Measurements from ENCODE around the gene CD8B.
"Not testable (repeated sequence)": the region's sequence is repeated elsewhere in the genome, so short reads cannot be mapped to it uniquely, and the experiment has no call there.

Gene CD8B

DNA sequence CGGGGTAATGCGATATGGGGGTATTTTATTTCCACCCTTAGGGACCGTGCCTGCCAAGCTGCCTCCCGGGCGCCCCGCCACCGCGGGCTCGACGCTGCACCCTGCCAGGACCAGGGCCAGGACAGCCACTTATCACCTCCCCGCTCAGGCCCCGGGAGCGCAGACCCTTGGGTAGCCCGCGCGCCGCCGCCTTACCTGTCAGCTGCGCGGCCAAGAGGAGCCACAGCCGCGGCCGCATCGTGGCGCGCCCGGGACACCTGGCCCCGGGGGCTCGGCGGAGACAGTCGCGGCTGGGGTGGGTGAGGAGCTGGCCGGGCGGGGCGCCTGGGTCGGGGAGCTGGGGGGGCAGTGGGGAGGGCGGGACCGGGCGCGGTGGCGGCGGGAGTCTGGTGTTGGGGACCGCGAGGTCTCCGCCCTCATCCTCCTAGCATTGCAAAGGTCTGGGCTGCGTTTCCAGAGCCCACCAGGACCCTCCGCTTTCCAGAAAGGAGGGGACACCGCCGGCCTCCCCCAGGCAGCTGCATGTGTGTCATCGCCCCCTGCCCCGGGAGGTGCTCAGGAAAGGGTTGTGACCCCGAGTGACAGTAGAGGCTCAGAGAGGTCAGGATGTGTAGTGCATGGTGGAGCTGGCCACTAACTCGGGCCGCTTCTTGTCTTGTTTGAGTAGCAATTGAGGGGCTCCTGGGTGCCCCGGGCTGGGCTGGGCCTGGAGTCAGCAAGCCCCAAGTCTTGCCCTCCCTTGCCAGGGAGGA lies at the start of gene CD8B:
TSS of gene CD8B (minus strand) at position 259 of the 752 bp plus-strand sequence. CDS start at position 238, 21 bp downstream.
- Mint-ChIP-seq H3K4me3 (peak within 1 kb of the TSS in 2 of 3 experiments; percentile 55 to 63), H3K27me3 (ENCODE audit: low read depth) (peaks cover 26% of the 10 kb centered on the region)
- H3K9me3 Mint-ChIP-seq; H3K36me3 Mint-ChIP-seq (ENCODE audit: low read depth); H3K4me1 Mint-ChIP-seq; H3K27ac Mint-ChIP-seq: not testable (repeated sequence)

DNA sequence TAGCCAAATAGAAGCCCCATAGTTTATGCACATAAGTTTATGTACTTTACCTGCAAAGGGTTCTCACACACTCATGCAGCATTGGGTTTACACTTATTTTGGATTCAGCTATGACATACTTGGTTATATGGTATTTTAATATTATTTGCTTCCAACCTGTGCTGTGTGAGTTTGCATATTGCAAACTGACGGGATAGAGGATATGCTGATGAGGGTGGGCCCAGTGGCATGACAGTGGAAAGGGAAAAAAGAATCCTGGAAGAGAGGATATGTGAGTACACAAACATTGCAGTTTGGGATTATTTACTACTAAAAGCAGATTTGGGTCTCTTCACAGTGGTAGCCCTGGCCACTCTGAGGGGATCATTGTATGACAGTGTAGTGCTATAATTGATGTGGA lies 44.2 kb upstream of the CD8B start:
- not testable (repeated sequence) for H3K4me3 Mint-ChIP-seq; H3K27me3 Mint-ChIP-seq (ENCODE audit: low read depth); H3K4me1 Mint-ChIP-seq; H3K36me3 Mint-ChIP-seq (ENCODE audit: low read depth); H3K9me3 Mint-ChIP-seq; H3K27ac Mint-ChIP-seq

DNA sequence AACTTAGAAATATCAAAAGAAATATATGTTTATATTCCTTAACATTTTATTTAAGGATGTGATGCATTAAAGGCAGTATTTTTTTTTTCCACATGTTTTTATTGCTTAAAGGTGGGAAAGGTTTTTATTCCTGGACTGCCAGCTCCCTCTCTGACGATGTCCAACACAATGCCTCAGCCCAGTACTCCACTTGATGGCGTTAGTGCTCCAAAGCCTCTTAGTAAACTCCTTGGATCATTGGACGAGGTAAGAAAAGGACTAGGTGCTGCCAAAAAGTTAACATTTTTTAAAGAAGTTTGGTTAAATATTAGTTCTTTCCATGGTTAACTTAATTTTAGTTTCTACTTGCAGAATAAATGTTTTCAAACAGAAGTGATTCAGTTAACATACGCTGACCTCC lies 39.0 kb upstream of the CD8B start:
- not testable (repeated sequence) for H3K27ac Mint-ChIP-seq; H3K4me1 Mint-ChIP-seq; H3K36me3 Mint-ChIP-seq (ENCODE audit: low read depth); H3K27me3 Mint-ChIP-seq (ENCODE audit: low read depth); H3K9me3 Mint-ChIP-seq; H3K4me3 Mint-ChIP-seq

DNA sequence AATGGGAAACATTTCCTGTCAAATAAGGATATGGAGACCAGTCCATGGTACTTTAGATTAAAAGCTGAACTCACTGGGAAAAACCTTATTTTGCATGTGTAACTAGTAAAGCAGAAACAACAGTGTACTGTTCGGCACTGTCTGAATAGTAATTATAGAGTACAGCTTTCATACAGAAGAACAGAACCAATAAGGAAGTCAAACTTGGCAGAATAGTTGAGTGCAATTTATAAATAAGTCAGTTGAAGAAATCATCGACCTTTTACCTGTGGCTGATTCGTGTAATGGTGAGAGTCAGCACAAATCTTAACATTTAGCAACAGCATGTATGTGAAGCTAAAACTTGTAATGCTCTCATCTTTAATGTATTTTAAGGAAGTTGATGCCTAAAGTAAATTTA lies 24.3 kb upstream of the CD8B start:
- not testable (repeated sequence) for H3K36me3 Mint-ChIP-seq (ENCODE audit: low read depth); H3K27me3 Mint-ChIP-seq (ENCODE audit: low read depth); H3K9me3 Mint-ChIP-seq

DNA sequence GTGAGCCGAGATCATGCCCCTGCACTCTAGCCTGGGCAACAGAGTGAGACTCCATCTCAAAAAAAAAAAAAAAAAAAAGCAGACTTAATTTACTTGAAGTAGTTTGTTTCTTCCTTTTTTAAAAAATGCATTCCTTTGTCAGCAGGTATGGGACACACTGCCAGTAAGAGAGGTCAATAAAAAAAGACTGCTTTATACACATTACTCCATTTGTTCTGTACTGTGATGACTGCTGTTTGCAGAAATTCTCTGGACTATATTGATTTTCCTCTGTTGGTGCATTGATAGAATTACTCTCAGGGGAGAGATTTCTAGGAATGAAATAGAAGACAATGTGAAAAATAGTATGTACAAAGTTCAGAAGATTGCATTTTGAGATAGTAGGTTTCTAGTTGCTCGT lies 21.2 kb upstream of the CD8B start:
- not testable (repeated sequence) for H3K36me3 Mint-ChIP-seq (ENCODE audit: low read depth); H3K27ac Mint-ChIP-seq; H3K9me3 Mint-ChIP-seq; H3K4me3 Mint-ChIP-seq; H3K27me3 Mint-ChIP-seq (ENCODE audit: low read depth); H3K4me1 Mint-ChIP-seq

More for the DNA sequence above, 24.3 kb upstream of the CD8B start:
- H3K27ac Mint-ChIP-seq, H3K4me1 Mint-ChIP-seq, H3K4me3 Mint-ChIP-seq: not testable (repeated sequence)

DNA sequence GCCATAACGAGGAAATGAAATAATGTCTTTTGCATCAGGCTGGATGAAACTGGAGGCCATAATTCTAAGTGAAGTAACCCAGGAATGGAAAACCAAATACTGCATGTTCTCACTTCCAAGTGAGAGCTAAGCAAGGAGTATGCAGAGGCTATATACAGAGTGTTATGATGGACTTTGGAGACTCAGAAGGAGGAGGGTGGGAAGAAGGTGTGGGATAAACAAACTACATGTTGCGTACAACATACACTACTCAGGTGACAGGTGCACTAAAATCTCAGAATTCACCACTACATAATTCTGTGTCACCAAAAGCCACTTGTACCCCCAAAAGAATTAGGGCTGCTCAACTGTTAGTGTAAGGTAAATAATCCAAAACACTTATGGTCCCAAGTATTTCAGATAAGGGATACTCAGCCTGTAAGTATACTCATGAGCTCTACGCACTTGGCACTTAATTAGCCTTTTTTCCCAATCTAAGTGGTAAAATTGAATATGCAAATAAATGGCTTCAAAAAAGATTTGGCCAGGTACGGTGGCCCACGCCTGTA lies 20.5 kb upstream of the CD8B start:
- H3K27ac Mint-ChIP-seq; H3K4me1 Mint-ChIP-seq; H3K4me3 Mint-ChIP-seq; H3K36me3 Mint-ChIP-seq (ENCODE audit: low read depth); H3K27me3 Mint-ChIP-seq (ENCODE audit: low read depth); H3K9me3 Mint-ChIP-seq: not testable (repeated sequence)

DNA sequence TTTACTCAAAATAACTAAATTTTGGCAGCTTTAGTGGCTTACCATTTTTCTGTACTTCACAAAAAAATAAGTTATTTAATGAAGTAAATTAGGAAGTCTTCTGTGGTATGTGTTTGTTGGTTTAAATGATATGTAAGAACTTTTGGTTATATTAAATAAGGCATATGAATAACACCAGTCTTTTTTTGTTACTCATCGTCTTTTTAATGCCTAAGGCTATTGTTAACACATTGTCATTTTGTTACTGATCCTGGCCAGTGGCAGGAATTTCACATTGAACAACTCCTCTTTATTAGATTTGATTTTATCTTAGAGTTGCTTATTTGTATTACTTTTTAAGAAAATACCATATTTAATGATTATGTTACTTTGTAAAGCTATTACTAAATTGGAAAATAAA lies 17.3 kb upstream of the CD8B start:
- not testable (repeated sequence) for H3K36me3 Mint-ChIP-seq (ENCODE audit: low read depth); H3K4me1 Mint-ChIP-seq; H3K4me3 Mint-ChIP-seq; H3K27ac Mint-ChIP-seq; H3K27me3 Mint-ChIP-seq (ENCODE audit: low read depth); H3K9me3 Mint-ChIP-seq

DNA sequence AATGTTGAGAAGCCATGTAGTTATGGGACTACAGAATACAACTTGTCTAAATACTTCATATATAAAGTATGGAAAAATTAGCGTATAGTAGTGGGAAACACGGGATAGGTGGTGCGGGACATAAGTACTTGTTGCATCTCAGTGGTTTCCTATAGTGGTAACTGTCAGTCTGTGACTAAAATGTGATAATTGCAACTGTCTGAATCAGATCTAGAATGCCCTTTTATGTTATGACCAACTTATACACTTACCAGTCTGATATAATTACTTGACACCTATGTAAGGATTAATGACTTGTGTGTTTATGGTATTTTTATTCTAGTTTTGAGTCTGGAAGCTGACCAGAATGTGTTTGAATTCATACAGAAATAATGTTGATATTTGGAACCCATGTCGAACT lies 9.3 kb upstream of the CD8B start:
- not testable (repeated sequence) for H3K27me3 Mint-ChIP-seq (ENCODE audit: low read depth); H3K4me1 Mint-ChIP-seq; H3K9me3 Mint-ChIP-seq; H3K27ac Mint-ChIP-seq; H3K36me3 Mint-ChIP-seq (ENCODE audit: low read depth); H3K4me3 Mint-ChIP-seq

DNA sequence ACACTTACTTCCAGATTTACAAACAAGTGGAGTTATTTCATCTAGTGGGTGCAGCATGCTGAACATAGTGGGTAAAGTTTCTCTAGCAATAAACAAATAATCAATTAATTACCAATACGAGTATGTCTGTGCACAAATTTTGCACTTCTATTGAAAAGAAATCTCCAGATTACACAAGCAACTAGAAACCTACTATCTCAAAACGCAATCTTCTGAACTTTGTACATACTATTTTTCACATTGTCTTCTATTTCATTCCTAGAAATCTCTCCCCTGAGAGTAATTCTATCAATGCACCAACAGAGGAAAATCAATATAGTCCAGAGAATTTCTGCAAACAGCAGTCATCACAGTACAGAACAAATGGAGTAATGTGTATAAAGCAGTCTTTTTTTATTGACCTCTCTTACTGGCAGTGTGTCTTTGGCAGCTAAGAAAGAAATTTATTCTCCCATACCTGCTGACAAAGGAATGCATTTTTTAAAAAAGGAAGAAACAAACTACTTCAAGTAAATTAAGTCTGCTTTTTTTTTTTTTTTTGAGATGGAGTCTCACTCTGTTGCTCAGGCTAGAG lies 7.3 kb upstream of the CD8B start:
- H3K36me3 Mint-ChIP-seq (ENCODE audit: low read depth); H3K4me3 Mint-ChIP-seq; H3K9me3 Mint-ChIP-seq; H3K27me3 Mint-ChIP-seq (ENCODE audit: low read depth); H3K27ac Mint-ChIP-seq; H3K4me1 Mint-ChIP-seq: not testable (repeated sequence)

DNA sequence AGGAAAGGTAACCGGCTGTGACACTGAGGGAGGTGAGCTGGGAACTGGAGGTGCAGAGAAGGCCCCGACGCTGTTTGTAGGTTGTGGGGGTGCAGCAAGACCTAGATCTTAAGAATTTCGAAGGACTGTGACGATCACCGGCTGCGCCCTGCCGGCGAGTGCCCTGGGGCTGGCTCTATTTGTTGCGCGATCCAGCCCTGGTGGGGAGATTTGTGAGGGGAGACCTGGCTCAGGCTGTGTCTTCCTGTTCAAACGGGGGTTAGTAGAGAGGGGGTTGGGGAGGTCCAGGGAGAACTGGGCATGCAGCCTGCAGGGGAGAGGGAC lies 656 bp upstream of the CD8B start:
- H3K4me3 Mint-ChIP-seq; H3K9me3 Mint-ChIP-seq; H3K4me1 Mint-ChIP-seq; H3K36me3 Mint-ChIP-seq (ENCODE audit: low read depth); H3K27ac Mint-ChIP-seq: not testable (repeated sequence)
- H3K27me3 Mint-ChIP-seq (ENCODE audit: low read depth) = peaks cover 26% of the 10 kb centered on the region

DNA sequence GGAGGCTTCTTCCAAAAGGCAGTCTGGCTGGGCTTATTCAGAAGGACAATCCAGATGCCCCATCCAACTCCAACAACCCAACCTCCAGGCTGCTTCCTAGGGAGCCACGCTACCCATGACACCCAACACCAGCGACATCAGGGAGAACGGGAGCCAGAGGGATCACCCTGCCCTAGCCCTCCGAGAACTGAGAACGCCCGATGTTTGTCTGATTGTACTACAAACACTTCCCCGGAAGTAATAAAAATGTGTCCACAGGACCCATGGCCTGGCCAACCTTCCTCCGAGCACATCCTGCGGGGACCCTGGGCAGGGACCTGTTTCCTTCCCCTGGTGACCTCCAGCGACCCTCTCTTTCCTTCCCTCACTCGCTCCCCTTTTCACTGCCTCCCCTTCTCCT lies 511 bp downstream of the CD8B start:
- not testable (repeated sequence) for H3K9me3 Mint-ChIP-seq; H3K4me1 Mint-ChIP-seq; H3K36me3 Mint-ChIP-seq (ENCODE audit: low read depth); H3K27ac Mint-ChIP-seq
- peak overlapping the region in 2 of 3 experiments; percentile 55 to 63 for H3K4me3 Mint-ChIP-seq
- H3K27me3 Mint-ChIP-seq (ENCODE audit: low read depth) = peaks cover 26% of the 10 kb centered on the region

DNA sequence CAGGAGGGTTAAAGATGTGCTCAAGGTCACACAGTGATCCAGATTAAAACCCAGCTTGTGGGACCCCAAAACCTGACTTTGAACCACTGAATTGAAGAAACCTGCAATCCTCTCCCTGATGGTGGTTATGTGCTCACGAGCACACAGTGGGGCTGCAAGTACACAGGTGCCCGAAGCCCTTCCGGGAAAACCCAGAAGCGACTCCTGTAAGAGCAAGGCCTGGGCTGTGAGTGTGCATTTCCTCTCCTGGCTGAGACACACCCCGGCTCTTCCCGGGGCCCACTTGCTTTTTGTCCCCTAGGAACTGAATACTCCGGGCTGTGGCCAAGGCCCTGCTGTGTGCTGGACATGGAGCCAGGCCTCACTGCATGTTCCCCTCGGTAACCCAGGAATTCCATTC lies 1.1 kb downstream of the CD8B start:
- not testable (repeated sequence) for H3K4me1 Mint-ChIP-seq; H3K36me3 Mint-ChIP-seq (ENCODE audit: low read depth); H3K9me3 Mint-ChIP-seq; H3K27ac Mint-ChIP-seq; H3K4me3 Mint-ChIP-seq
- H3K27me3 Mint-ChIP-seq (ENCODE audit: low read depth) = peaks cover 30% of the 10 kb centered on the region

DNA sequence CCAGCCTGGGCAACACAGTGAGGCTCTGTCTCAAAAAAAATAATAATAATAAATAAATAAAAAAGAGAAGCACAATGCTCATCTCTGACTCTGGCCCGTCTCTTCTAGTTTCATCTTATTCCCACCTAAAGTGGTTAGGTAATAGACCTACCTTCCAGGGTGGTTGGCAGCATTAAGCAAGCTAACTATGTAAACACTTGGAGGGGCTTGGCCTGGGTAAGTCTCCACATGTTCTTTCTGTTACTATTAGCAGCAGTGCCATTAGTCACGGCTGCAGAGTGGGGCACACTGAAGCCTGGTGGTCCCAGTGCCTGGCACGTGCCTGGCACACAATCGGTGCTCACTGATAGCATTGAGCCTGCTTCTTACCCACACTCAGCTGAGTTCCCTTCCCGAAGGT lies 4.0 kb downstream of the CD8B start:
- not testable (repeated sequence) for H3K4me3 Mint-ChIP-seq; H3K27ac Mint-ChIP-seq; H3K9me3 Mint-ChIP-seq; H3K36me3 Mint-ChIP-seq (ENCODE audit: low read depth); H3K4me1 Mint-ChIP-seq
- peaks cover 18% of the 10 kb centered on the region for H3K27me3 Mint-ChIP-seq (ENCODE audit: low read depth)

DNA sequence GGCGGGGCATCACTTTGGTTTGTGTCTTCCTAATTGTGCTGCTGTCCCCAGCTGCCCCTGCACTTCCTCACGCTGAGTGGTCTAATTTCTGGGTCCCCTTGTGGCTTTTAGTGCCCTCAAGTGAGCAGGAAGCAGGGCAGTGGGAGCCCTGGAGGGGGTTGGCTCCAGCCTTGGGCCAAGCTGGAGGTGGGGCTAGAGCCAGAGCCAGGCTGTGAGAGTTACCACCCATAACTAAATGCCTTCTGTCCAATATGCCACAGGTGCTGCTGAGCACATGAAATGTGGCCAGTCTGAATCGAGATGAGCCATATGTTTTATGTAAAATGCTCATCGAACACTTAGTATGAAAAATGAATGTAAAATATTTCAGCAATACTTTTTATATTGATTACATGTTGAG lies 5.2 kb downstream of the CD8B start:
- H3K27me3 Mint-ChIP-seq (ENCODE audit: low read depth) = peaks cover 12% of the 10 kb centered on the region
- not testable (repeated sequence) for H3K4me3 Mint-ChIP-seq; H3K4me1 Mint-ChIP-seq; H3K9me3 Mint-ChIP-seq; H3K27ac Mint-ChIP-seq; H3K36me3 Mint-ChIP-seq (ENCODE audit: low read depth)

DNA sequence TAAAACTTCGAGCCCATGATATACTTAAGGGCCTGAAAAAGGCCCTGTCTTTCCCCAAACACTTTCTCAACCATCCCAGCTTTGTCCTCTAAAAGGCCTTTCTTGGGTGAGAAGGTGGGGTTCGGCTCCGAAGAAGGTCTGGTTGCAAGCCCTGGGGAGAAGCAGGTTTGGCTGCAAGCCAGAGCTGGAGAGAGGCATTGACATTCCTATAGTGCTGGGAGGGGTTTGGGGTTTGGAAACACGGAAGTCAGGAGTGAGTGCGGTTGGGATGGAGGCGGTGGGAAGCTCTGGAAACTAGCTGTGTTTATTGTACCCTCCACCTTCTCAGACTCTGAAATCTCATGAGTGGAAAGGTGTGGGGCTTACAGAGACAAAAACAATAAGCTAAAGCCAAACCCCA lies 5.7 kb downstream of the CD8B start:
- not testable (repeated sequence) for H3K36me3 Mint-ChIP-seq (ENCODE audit: low read depth); H3K27me3 Mint-ChIP-seq (ENCODE audit: low read depth)

DNA sequence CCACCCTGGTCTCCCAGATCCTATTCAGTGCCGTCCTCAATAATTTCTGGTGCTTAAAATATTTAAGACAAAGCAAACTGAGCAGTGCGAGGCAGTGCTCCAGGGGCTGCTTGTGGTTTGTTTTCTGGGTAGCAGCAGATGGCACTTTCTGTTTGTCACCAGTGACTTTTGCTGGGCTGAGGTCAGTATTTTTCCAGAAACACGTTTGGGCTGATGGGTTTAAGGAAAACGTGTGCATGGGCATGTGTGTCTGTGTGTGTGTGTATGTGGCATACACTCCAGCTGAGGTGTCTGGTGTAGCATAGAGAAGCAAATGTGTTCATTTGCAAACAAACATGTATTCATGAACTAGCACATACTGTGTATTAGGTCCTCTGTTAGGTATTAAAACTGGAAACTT lies 10.1 kb downstream of the CD8B start:
- H3K27ac Mint-ChIP-seq; H3K4me1 Mint-ChIP-seq; H3K27me3 Mint-ChIP-seq (ENCODE audit: low read depth); H3K36me3 Mint-ChIP-seq (ENCODE audit: low read depth); H3K4me3 Mint-ChIP-seq; H3K9me3 Mint-ChIP-seq: not testable (repeated sequence)

More for the DNA sequence above, 5.7 kb downstream of the CD8B start:
- peak overlapping the region in 1 of 3 experiments; percentile 31 for H3K27ac Mint-ChIP-seq
- not testable (repeated sequence) for H3K4me1 Mint-ChIP-seq, H3K4me3 Mint-ChIP-seq, H3K9me3 Mint-ChIP-seq

Measured in nephron (organoid).